Esophagus mucosa (tissue), 1 donor: ENCODE results near the gene FSIP1. TPM values are rescaled to one million over a fixed set of nuclear protein-coding genes. Genes with fewer than 3 reads are reported as not detected.

Experiments
- ATAC-seq: fragments of 200-7000 bp; cut with Tn5 transposase; one replicate; pipeline ENCODE4 v1.9.1; 2020
- total RNA-seq: library from RNA; stranded (reverse); gene quantifications from one replicate; pipeline ENCODE4 v1.2.4, GENCODE V29; 2023
- donor health status: DM: yes; HTN: yes; CAD: no.

FSIP1 gene
- total RNA-seq, 1 donor from 2014 or later: 0.28 TPM

DNA sequence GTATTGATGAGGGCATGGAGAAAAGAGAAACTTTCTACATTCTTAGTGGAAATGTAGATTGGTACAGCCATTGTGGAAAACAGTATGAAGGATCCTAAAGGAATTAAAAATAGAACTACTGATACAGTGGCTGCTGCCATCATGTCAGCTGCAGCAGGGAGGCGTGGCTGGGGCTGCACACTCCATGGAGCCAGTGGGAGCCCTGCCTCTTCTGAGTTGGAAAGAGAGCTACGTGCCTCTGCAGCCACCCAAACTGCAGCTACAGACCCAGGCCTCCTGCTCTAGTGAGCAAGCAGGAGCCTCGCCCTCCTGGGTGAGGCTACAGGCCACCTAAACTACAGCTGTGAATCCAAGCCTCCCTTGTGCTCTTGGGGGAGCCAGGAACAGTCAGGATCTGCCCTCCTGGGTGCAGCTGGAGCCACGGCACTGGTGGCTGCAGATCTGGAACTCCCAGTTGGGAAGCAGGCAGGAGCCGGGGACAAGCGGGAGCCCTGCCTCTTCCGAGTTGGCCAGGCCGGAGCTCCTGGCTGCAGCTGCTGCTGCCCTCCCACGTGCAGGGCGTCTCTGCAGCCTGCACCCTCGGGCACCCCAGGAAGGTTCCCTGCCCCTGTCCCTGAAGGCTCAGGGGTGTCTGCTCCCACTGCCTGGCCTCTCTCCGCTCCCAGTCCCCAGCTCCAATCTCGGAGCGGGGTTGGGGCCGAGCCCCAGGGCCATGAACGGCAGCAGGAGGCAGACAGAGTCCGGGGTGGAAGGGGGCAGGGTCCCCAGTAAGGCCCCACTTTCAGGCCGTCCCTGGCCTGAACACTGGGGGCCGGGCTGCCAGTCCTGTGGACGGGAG is 137.3 kb downstream of the FSIP1 start:
- no peak for ATAC-seq

DNA sequence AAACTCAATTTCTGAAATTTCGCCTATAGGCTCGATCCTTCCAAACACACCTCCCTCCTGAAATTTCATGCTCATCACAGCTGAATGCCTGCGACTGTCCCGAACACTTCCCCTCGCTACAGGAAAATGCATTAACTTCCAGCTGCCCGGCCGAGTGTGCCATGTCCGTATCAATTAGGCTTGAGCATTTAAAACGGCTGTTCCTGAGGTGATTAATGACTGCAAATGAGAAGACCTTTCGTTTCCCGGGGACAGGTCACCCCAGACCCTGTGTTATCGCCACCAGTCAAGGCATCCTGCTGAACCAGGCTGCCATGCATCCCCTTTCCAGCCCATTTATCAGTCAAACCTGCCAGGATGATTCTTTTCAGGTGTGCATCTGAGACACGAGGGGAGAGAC is 138.5 kb downstream of the FSIP1 start:
- ATAC-seq: no peak

GRCh38 chr15:39643727-39644126 is 138.9 kb downstream of the FSIP1 start:
- ATAC-seq: no peak

GRCh38 chr15:39642011-39642640 is 140.5 kb downstream of the FSIP1 start:
- ATAC-seq: peak; percentile 79

GRCh38 chr15:39641191-39641889 is 141.3 kb downstream of the FSIP1 start:
- peak; percentile 62 for ATAC-seq

GRCh38 chr15:39640665-39641064 is 142.0 kb downstream of the FSIP1 start:
- no peak for ATAC-seq

DNA sequence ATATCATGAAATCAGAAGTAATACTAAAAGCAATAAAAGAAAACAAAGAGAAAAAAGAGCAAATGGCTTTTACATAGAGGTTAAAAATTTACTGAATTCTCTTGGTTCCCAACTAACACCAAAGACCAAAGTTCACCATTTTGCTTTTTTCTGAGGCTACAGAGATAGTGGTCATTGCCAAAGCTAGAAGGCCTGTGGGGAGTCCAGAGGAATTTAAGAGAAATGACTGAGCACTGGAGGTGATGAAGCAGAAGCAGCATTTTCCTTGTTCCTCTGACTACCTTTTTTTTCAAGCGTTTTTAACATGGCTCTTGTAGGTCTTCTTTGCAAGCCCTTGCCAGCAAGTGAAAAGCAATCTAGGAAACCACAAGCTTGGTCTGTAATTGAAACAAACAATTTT is 143.6 kb downstream of the FSIP1 start:
- no peak for ATAC-seq

DNA sequence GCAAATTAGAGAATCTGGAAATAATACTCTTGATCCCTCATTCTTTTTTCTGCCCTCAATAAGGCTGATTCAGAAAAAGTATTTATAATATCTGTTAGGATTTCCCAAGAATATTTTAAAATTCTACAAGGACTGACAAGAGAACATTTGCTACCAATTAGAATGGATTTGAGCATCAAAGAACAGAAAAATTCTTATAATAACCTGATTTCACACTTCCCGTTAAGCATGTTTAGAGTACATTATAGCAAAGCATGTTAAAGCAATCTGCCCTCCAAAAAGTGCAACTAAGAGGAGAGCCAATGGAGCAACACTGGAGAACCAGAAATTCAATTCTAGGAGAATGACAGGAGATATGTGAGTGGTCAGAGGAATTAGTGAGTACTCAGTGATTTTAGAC is 144.6 kb downstream of the FSIP1 start:
- no peak for ATAC-seq

GRCh38 chr15:39631357-39631756 is 151.3 kb downstream of the FSIP1 start:
- ATAC-seq: peak; percentile 53

DNA sequence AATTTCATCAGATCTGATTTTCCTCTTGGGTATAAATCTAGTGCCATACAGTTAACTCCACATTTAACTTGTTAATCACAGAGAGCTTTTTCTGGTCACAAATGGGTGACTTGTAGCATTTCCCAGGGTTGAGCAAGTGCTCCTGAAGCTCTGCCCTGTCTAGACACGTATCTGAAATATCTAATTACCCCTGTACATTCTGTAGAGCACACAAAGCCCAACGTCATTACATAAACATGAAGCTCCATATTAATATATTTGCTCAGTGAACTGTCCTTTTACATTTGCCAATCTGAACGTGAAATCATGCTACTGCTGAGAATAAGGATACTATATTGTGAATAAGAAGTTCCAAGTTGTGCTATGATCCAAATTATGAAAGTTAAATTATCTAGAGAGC is 152.7 kb downstream of the FSIP1 start:
- peak; percentile 57 for ATAC-seq

DNA sequence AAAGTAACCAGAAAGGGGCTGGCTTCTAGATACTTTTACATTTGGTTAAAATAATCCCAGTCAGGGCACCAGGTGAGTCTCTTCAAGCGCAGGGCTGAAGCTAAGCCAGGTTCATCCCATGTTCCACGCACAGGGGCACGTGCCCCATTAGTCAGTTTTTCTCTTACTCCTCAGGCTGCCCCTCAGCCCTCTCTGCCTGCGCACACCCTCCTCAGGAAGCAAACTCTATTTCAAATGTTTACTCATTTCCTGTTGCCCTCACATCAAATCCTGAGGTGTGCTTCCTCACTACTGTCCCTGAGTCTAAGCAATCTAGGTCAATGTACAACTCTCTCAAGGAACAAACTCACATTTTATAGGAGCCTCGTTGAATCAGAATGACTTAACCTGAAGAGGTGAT is 153.3 kb downstream of the FSIP1 start:
- peak; percentile 50 for ATAC-seq

GRCh38 chr15:39628546-39629257 is 153.9 kb downstream of the FSIP1 start:
- ATAC-seq: no peak

- ATAC-seq: no peak
Measured at GRCh38 chr15:39628144-39628508, 154.5 kb downstream of the FSIP1 start.

DNA sequence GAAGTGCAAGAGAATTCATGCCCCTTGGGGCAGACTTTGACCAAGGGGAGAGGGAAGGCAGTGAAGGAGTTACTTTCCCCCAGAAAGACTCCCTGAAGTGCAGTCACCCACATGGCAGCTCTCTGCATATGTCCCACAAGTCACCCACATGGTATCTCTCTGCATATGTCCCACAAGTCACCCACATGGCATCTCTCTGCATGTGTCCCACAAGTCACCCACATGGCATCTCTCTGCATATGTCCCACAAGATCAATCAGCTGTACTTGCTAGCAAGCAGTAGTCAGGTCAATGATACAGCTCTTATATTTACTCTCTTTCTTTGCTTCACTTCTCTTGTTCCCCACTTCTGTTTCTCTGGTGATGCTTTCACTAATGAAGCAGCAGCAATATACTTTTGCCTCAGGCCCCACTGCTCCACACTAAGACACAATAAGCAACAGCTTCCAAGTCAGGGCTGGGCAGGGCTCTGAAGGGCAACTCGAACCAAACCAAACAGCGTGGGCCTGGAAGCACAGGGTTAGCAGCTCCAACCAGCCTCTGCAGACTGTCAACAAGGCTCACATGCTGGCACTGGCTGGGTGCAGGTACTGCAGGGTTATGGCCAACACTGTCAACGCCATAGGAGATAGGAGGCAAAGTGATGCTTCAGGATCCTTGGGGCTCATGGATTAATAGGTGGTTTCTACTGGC is 155.0 kb downstream of the FSIP1 start:
- ATAC-seq: no peak

- no peak for ATAC-seq
Measured at GRCh38 chr15:39625856-39626255, 156.8 kb downstream of the FSIP1 start.

GRCh38 chr15:39625451-39625850 is 157.2 kb downstream of the FSIP1 start:
- ATAC-seq: no peak

GRCh38 chr15:39624806-39625205 is 157.8 kb downstream of the FSIP1 start:
- peak; percentile 75 for ATAC-seq

DNA sequence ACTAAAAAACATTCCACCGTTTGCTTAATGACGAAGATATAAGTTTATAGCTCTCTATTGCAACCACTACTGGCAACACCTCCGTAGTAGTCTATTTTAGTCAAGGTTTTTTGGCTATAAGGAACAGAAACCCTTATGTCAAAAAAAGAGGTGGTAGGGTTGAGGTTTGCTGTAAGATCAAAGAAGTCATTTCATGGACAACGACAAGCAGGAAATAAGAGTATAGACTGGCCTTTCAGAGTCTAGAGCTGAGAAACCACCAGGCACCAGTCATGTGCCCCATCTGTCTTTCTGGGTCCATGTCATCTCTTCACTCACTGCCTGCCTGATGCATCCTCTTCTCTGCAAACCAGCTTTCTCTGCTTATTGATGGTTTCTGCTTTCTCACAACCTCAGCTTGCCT is 159.1 kb downstream of the FSIP1 start:
- no peak for ATAC-seq

DNA sequence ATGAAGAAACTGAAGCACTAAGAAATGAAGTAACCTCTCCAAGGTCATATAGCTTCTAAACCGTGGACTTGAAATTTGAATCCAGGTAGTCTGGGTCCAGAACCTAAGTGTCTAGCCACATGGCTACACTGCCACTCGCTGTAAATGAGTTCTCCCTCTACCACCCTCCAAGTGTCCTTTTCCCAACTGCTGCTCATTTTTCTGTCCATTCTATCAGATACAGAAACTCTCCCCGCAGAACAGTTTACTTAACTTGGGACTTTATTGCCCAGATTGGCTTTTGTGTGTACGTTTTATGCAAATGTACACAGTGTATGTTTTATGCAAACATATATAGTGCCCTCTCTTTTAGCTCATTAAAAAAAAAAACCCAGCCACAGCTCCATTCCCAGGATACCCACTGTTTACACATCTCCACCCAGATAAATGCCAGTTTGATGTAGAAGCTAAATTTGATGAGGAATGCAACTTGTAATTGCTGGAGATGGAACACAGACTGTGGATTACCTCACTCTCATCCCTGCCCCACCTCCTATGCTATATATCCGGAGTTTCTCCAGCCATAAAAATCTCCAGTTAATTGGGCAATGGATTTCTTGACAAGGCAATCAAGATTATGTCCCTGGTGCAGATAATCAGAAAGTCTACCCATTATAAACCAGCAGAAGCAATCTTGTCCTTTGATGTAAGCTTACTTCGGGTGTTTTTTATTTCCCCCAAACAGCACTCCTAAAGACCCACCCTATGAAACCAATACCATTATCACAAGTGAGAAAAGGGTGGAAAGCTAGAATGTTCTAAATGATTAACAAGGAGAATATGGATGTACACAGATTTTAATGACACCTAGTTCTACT is 159.8 kb downstream of the FSIP1 start:
- ATAC-seq: no peak

DNA sequence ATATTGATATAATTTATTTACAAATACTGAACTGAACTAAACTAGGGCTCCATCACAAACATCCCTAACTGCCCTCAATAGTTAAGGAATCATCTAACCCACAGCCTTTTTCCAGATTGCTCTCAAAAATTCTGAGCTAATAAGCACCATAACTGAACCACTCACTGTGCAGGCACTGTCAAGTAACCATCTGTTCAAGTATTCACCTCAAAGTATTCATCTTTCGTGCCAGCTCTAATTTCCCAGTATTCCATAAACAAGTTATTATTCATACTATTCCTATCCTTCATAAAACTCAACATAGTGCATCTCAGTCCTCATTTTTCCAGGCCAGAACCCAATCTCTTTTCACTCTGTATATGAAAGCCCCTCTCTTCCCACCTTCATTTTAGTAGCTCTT is 160.7 kb downstream of the FSIP1 start:
- no peak for ATAC-seq

GRCh38 chr15:39621210-39621609 is 161.4 kb downstream of the FSIP1 start:
- no peak for ATAC-seq
